KMS-11 (cell line): Measurements from ENCODE around the gene NINJ1.

Source experiments
- H2AFZ ChIP-seq: fragments of 200-600 bp; sonication (generic); 2 replicates; pipeline ENCODE4 v1.6.1; 2016; ENCODE audit warnings: antibody characterized with exemption, mixed run types, low read depth
- H3K27ac ChIP-seq: fragments of 200-600 bp; sonication (generic); 2 replicates; pipeline ENCODE4 v1.6.1; 2016; ENCODE audit warnings: mild to moderate bottlenecking, mixed run types
- H3K27me3 ChIP-seq: fragments of 200-600 bp; sonication (generic); 2 replicates; pipeline ENCODE4 v1.6.1; 2017; ENCODE audit warnings: mild to moderate bottlenecking, low read depth, mixed run types, moderate library complexity; ENCODE audit not compliant: insufficient read depth
- H3K36me3 ChIP-seq: fragments of 200-600 bp; sonication (generic); 2 replicates; pipeline ENCODE4 v1.6.1; 2017; ENCODE audit warnings: mild to moderate bottlenecking, mixed run types; ENCODE audit not compliant: insufficient read depth
- H3K4me1 ChIP-seq: fragments of 200-600 bp; sonication (generic); 2 replicates; pipeline ENCODE4 v1.6.1; 2016; ENCODE audit warnings: mild to moderate bottlenecking, low read depth, mixed run types; ENCODE audit not compliant: poor library complexity, severe bottlenecking
- H3K4me2 ChIP-seq: fragments of 200-600 bp; sonication (generic); 2 replicates; pipeline ENCODE4 v1.7.0; 2016; ENCODE audit warnings: mild to moderate bottlenecking, mixed run types
- H3K4me3 ChIP-seq: fragments of 200-600 bp; sonication (generic); IDR thresholded peaks from 2 replicates; pipeline ENCODE4 v1.6.1; 2017; ENCODE audit warnings: low read depth, low read length, mixed read lengths; ENCODE audit not compliant: insufficient read depth
- H3K79me2 ChIP-seq: fragments of 200-600 bp; sonication (generic); 2 replicates; pipeline ENCODE4 v1.6.1; 2016; ENCODE audit warnings: low read depth, mixed run types; ENCODE audit not compliant: insufficient read depth
- H3K9ac ChIP-seq: fragments of 200-600 bp; sonication (generic); 2 replicates; pipeline ENCODE4 v1.6.1; 2016; ENCODE audit warnings: mild to moderate bottlenecking, mixed run types
- H4K20me1 ChIP-seq: fragments of 200-600 bp; sonication (generic); 2 replicates; pipeline ENCODE4 v1.6.1; 2016; ENCODE audit warnings: mild to moderate bottlenecking, mixed run types; ENCODE audit not compliant: insufficient read depth
- CTCF ChIP-seq: fragments of 200-600 bp; sonication (generic); conservative IDR thresholded peaks from 2 replicates; pipeline ENCODE4 v1.6.1; 2017; ENCODE audit warnings: low read depth, mild to moderate bottlenecking, antibody characterized with exemption, low read length, moderate library complexity, mixed read lengths

Gene NINJ1

GRCh38 chr9:93155716-93156474 is 21.8 kb upstream of the NINJ1 start:
- H3K4me3 ChIP-seq = no peak overlapping the region
- no peak overlapping the region for H3K27ac ChIP-seq
- H3K4me2 ChIP-seq = no peak overlapping the region
- H3K9ac ChIP-seq = no peak overlapping the region
- no peaks in the 10 kb centered on the region for H3K36me3 ChIP-seq
- H3K27me3 ChIP-seq = no peaks in the 10 kb centered on the region
- no peaks in the 10 kb centered on the region for H4K20me1 ChIP-seq
- no peak for TF ChIP-seq CTCF
- no peak overlapping the region for H2AFZ ChIP-seq
- H3K4me1 ChIP-seq = peaks cover 9% of the 10 kb centered on the region
- H3K79me2 ChIP-seq = no peaks in the 10 kb centered on the region

- Histone ChIP-seq H3K4me1 (peaks cover under 1% of the 10 kb centered on the region), H2AFZ (no peak overlapping the region)
- peak; percentile 81 for TF ChIP-seq CTCF
Measured at GRCh38 chr9:93154293-93154903, 20.3 kb upstream of the NINJ1 start.

GRCh38 chr9:93151097-93151784 is 17.2 kb upstream of the NINJ1 start:
- H3K79me2 ChIP-seq = no peaks in the 10 kb centered on the region
- no peak for TF ChIP-seq CTCF
- H3K4me2 ChIP-seq = no peak overlapping the region
- H2AFZ ChIP-seq = no peak overlapping the region
- no peak overlapping the region for H3K4me3 ChIP-seq
- no peak overlapping the region for H3K27ac ChIP-seq
- H3K27me3 ChIP-seq = no peaks in the 10 kb centered on the region
- no peaks in the 10 kb centered on the region for H4K20me1 ChIP-seq
- H3K4me1 ChIP-seq = no peaks in the 10 kb centered on the region
- H3K36me3 ChIP-seq = no peaks in the 10 kb centered on the region
- no peak overlapping the region for H3K9ac ChIP-seq

More at GRCh38 chr9:93154293-93154903, 20.3 kb upstream of the NINJ1 start:
- Histone ChIP-seq H3K36me3 (no peaks in the 10 kb centered on the region), H3K9ac (no peak overlapping the region), H4K20me1 (no peaks in the 10 kb centered on the region), H3K4me2 (no peak overlapping the region), H3K27ac (no peak overlapping the region), H3K27me3 (no peaks in the 10 kb centered on the region), H3K4me3 (no peak overlapping the region), H3K79me2 (no peaks in the 10 kb centered on the region)

GRCh38 chr9:93149361-93149760 is 15.3 kb upstream of the NINJ1 start:
- Histone ChIP-seq H2AFZ (no peak overlapping the region), H3K4me3 (no peak overlapping the region)
- TF ChIP-seq CTCF = no peak

More at GRCh38 chr9:93149361-93149760, 15.3 kb upstream of the NINJ1 start:
- Histone ChIP-seq H3K27ac (no peak overlapping the region), H4K20me1 (no peaks in the 10 kb centered on the region), H3K36me3 (no peaks in the 10 kb centered on the region), H3K9ac (no peak overlapping the region), H3K4me1 (no peaks in the 10 kb centered on the region), H3K27me3 (no peaks in the 10 kb centered on the region), H3K4me2 (no peak overlapping the region), H3K79me2 (no peaks in the 10 kb centered on the region)
